NCI-H146 treated with DMSO at 0.1 percent for 48 hours (cell line): ENCODE results near the gene SLC12A2.

ENCODE experiments used
- DNase-seq: peaks from one replicate; lab custom pipeline; 2025; ENCODE audit not compliant: unreplicated experiment; lab: John Stamatoyannopoulos, UW

The SLC12A2 gene

GRCh38 chr5:128093368-128093767 is 9.8 kb downstream of the SLC12A2 start:
- DNase-seq: no peak

DNA sequence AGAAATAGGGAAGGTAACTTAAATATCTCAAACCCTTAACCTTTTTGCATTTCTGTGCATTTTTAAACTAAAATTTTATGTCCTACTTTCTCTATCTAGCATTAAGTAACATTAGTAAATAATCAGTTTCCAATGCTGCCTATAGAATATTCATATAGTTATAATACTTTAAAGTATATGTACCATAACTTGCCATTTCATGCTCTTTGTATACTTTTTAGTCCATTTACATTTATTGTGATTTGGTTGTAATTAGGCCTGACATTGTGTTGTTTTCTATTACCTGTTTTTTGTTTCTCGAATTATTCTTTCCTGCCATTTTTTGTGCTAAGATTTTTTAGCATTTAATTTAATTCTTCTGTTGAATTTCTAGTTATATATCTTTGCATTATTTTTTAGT is 13.7 kb downstream of the SLC12A2 start:
- DNase-seq: no peak

DNA sequence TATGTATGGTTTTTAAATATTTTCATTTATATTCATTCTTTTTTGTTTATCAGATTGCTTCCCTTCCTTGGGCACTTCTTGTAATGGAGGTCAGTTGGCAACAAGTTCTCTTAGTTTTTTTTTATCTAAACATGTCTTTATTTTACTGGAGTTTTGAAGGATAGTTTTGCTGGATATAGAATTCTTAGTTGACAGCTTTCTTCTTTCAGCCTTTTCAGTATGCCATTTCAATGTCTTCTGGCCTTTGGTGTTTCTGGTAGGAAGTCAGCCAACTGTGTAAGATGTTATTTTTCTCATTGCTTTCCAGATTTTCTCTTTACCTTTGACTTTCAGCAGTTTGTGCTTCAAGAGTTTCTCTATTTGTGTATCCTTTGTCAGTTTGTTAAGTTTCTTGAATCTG is 14.2 kb downstream of the SLC12A2 start:
- DNase-seq: no peak

DNA sequence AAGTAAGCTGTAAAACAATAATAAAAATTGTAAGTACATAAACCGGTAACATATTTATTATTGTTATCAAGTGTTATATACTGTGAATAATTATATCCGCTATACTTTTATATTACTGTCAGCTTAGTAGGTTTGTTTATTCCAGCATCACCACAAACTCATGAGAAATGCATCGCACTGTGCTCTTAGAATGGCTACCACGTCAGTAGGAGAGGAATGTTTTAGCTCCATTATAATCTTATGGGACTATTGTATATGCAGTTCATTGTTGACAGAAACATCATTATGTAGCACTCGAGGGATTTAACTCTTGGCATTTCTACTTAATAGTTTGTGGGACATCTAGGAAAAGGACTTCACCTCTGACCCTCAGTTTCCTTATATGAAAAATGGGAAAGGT is 16.4 kb downstream of the SLC12A2 start:
- DNase-seq: no peak

DNA sequence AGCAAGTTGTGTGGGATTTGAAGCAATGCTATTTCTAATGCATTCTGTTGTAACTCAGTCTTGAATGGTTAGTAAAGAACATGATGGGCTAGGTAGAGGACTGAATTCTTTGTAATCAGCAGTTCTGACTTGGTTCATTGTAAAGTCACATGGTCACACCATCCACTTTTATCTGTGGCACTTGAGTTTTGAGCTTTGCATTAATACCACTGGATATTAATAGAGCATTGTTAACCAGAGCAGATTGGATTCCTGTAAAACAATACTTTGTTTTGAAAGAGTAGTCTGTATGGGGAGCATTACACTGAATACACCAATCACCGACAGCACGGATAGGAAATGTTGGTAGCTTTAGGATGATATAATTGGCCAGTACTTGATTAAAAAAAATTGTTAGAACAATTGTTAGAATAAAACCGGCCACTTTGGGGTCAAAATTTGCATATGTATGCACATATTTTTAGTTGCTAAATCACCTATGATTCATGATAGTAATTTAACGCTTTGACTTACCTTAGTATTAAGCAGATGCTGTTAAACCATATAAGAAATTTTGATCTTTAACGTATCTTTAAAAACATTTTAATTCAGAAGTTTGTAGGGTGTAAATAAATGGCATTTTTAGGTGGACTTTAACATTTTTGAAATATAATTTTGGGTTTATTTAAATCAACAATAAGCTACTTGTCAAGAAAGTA is 17.4 kb downstream of the SLC12A2 start:
- no peak for DNase-seq

GRCh38 chr5:128101676-128102075 is 18.1 kb downstream of the SLC12A2 start:
- DNase-seq: no peak

DNA sequence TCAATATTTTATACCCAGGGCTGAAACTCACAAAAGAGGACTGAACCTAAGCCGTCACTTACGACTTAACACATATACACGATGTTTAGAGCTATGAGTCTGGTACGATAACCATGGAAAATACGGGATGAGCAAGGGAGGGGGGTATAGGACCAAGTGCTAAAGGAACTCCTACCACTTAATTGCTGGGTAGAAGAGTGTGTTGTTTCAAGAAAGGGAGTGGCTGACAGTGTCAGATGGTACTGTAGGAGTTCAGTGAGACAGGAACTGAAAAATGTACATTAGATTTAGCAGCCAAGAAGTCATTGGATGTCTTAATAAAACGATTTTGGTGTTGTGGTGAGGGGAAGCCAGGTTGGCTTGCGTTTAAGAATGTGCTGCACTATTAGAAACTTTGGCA is 21.6 kb downstream of the SLC12A2 start:
- DNase-seq: no peak

- no peak for DNase-seq
These were observed 25.6 kb downstream of the SLC12A2 start for GRCh38 chr5:128109138-128109537.

DNA sequence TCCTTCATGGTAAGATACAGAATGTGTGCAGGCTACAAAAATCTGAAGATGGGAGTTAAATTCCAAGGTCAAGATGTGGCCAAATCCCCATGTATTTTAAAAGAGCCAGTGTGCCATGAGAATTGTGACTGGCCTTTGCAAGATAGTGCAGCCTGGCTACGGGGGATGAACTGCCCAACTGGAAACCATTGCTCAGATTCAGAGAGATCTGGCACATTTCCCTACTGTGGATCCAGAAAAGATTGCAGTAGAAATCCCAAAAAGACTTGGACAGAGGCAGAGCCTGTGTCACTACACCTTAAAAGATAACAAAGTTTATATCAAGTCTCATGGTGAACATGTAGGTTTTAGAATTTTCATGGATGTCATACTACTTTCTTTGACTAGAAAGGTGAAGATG is 26.2 kb downstream of the SLC12A2 start:
- no peak for DNase-seq

- no peak for DNase-seq
These were observed 28.4 kb downstream of the SLC12A2 start for GRCh38 chr5:128111818-128112448.

- no peak for DNase-seq
These were observed 32.9 kb downstream of the SLC12A2 start for GRCh38 chr5:128116445-128116844.

DNA sequence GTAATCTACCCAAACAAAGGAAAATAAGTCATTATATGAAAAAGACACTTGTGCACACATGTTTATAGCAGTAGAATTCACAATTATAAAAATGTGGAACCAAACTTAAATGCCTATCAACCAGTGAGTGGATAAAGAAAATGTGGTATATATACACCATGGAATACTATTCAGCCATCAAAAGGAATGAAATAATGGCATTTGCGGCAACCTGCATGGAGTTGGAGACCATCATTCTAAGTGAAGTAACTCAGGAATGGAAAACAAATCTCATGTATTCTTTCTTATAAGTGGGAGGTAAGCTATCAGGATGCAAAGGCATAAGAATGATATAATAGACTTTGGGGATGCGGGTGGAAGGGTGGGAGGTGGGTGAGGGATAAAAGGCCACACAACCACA is 34.6 kb downstream of the SLC12A2 start:
- no peak for DNase-seq

- DNase-seq: no peak
These were observed 38.1 kb downstream of the SLC12A2 start for GRCh38 chr5:128121651-128122050.

GRCh38 chr5:128123936-128124335 is 40.4 kb downstream of the SLC12A2 start:
- no peak for DNase-seq

GRCh38 chr5:128126241-128126640 is 42.7 kb downstream of the SLC12A2 start:
- DNase-seq: no peak

- no peak for DNase-seq
These were observed 48.9 kb downstream of the SLC12A2 start for GRCh38 chr5:128132499-128132898.

DNA sequence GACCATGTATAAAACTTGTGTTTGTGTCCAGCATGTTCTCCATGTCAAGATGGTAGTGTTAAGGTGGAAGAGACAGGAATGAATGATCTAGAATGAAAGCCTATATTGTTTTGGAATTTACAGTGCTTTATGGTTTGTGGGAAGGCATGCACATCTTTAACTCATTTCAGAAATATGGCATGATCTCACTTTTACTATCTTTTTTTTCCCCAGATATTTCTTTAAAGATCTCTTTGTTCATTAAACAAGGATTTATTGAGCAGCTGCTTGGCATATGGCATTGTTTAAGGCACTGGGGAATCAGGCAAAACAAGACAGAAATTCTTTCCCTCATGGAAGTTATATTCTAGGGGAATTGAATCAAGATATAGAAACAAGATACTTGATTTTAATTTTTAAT is 51.7 kb downstream of the SLC12A2 start:
- DNase-seq: no peak

GRCh38 chr5:128143911-128144310 is 60.3 kb downstream of the SLC12A2 start:
- DNase-seq: no peak

DNA sequence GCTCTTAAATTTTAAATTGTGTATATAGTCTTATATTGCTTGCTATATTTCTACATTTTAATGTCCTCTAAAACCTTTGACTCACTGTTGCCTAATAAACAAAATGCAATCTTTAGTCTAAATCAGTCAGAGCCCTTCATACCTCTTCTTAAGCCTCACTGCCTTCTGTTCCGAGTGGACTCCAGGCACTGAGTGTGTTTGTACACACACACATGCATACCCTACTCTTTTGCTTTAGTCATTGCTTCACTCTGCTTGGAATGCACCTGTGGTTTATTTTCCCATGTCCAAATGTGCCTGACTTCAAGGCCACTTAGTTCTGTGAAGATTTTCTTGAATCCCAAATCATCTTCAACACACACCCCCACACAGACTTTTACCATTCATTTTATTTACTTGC is 60.9 kb downstream of the SLC12A2 start:
- DNase-seq: no peak

DNA sequence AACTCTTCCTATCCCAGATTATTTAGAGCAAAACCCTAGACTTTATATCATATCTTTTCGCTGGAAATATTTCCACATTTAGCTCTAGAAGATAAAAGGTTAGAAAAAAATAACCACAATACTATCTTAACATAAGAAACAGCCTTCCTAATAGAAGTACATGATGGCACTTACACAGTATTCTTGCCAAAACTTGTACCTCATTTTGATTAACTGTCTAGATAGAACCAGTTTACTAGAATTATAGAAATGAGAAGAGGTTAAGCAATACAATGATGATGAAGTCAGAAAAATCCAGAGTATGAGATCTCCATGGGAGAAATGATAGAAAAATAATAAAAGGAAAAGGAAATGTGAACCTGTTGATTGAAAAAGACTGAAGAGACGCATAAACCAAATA is 63.1 kb downstream of the SLC12A2 start:
- DNase-seq: no peak

GRCh38 chr5:128154943-128155342 is 71.4 kb downstream of the SLC12A2 start:
- no peak for DNase-seq

DNA sequence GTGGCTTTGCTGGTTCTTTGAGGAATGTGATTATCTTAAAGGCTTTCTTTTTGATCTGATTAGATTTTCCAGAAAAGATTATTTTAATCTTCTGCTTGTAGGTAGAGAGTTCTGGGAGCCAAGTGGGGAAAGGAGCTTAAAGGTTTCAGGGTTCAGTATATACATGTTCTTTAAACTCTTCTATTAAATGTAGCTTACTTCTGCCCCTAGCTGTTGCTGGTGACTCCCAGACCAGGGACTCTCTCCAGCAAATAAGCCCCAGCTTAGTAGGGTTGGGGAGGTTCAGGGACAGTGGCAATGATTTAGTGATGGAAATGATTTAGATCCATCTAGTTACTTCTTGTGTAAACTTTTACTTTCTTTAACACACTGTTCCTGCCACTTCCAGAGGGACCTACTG is 72.2 kb downstream of the SLC12A2 start:
- no peak for DNase-seq

DNA sequence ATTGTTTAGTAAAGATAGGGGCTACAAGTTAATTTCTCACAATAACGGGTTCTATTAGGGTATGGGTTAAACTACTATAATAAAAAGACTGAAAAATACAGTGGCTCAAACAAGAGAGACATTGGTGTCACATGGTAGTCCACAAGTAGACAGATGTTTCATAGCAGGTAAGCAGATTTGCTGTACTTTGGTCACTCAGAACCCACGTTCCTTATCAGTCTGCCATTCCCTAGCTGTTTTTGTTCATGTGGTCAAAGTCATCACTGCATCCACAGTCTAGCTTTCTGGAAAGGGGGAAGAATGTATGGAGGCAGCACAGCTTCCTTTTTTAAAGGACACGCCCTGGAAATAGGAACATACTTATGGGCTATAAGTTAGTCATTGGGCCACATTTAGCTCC is 73.0 kb downstream of the SLC12A2 start:
- DNase-seq: no peak
